Measurements from ENCODE around the gene KRT7.

The KRT7 gene

GRCh38 chr12:52232674-52233461 lies at the start of gene KRT7:
Gene KRT7, plus strand, starts transcription at chr12:52233243. Its CDS starts 54 bp downstream, at chr12:52233297.
- no peak for DNase-seq (ENCODE audit: extremely low spot score)
- ChIA-PET CTCF (no interaction called here), POLR2A (no interaction called here)
- no peak for TF ChIP-seq CTCF (IDR thresholded peaks at IDR 0.05; ENCODE audit: control extremely low read depth, extremely low read depth, low read depth, missing control alignments)

- TF ChIP-seq CTCF (IDR thresholded peaks at IDR 0.05; ENCODE audit: control extremely low read depth, extremely low read depth, low read depth, missing control alignments), result no peak
- ChIA-PET CTCF (interaction anchor here (1.6 kb wide), 1 partner anchor 62 kb away, joined by 3 read pairs; no protein-coding TSS in a partner anchor), POLR2A (no interaction called here)
- DNase-seq (ENCODE audit: extremely low spot score), result no peak
These were observed 49.5 kb upstream of the KRT7 start for GRCh38 chr12:52183544-52183910.

GRCh38 chr12:52183971-52184370 lies 49.1 kb upstream of the KRT7 start:
- no peak for DNase-seq (ENCODE audit: extremely low spot score)
- TF ChIP-seq CTCF (IDR thresholded peaks at IDR 0.05; ENCODE audit: control extremely low read depth, extremely low read depth, low read depth, missing control alignments), result no peak
- POLR2A ChIA-PET, result no interaction called here
- CTCF ChIA-PET, result interaction anchor here (1.4 kb wide), 1 partner anchor 26 kb away, joined by 3 read pairs; no protein-coding TSS in a partner anchor

- ChIA-PET CTCF (interaction anchor here (1.4 to 1.7 kb wide), 2 partner anchors 27 to 29 kb away, joined by 3 to 10 read pairs; no protein-coding TSS in a partner anchor), POLR2A (no interaction called here)
- TF ChIP-seq CTCF (IDR thresholded peaks at IDR 0.05; ENCODE audit: control extremely low read depth, extremely low read depth, low read depth, missing control alignments), result no peak
- no peak for DNase-seq (ENCODE audit: extremely low spot score)
These were observed 48.2 kb upstream of the KRT7 start for GRCh38 chr12:52184813-52185212.

GRCh38 chr12:52185400-52185967 lies 47.6 kb upstream of the KRT7 start:
- TF ChIP-seq CTCF (IDR thresholded peaks at IDR 0.05; ENCODE audit: control extremely low read depth, extremely low read depth, low read depth, missing control alignments), result no peak
- CTCF ChIA-PET, result interaction anchor here (1.1 to 1.7 kb wide), 5 partner anchors 9 to 28 kb away, joined by 3 to 10 read pairs (median 4); no protein-coding TSS in a partner anchor
- POLR2A ChIA-PET, result no interaction called here
- no peak for DNase-seq (ENCODE audit: extremely low spot score)

- no peak for TF ChIP-seq CTCF (IDR thresholded peaks at IDR 0.05; ENCODE audit: control extremely low read depth, extremely low read depth, low read depth, missing control alignments)
- ChIA-PET POLR2A (no interaction called here), CTCF (interaction anchor here (1.1 to 1.7 kb wide), 4 partner anchors 10 to 27 kb away, joined by 3 to 10 read pairs (median 6); no protein-coding TSS in a partner anchor)
- DNase-seq (ENCODE audit: extremely low spot score), result no peak
These were observed 46.8 kb upstream of the KRT7 start for GRCh38 chr12:52186118-52186840.
